CD4-positive, alpha-beta T cell (primary cell): ENCODE results near the gene TIE1. TPM values are rescaled to one million over a fixed set of nuclear protein-coding genes. Genes with fewer than 3 reads are reported as not detected.

Experiments used
- ATAC-seq: fragments of 200-7000 bp; cut with Tn5 transposase; one replicate; pipeline ENCODE4 v1.10.0; 2022; ENCODE audit warnings: mild to moderate bottlenecking; ENCODE audit not compliant: poor library complexity
- CTCF ChIA-PET: fragments of 350-600 bp; sonication (Branson Sonifier 250); formaldehyde crosslinking; loops from one replicate; lab custom pipeline; 2021; ENCODE audit warnings: antibody characterized with exemption, inconsistent platforms; lab: Charles Lee
- POLR2A ChIA-PET: fragments of 350-600 bp; sonication (Branson Sonifier 250); formaldehyde crosslinking; loops from one replicate; lab custom pipeline; 2021; ENCODE audit warnings: antibody characterized with exemption, inconsistent platforms; lab: Charles Lee
- DNase-seq, 14 experiments: peaks; one replicate each; pipeline ENCODE4 v3.0.0-alpha.2; 2013 to 2020; ENCODE audit warnings: mixed read lengths in 2 of 14
- H3K27ac ChIP-seq, 2 donors: one replicate each; pipeline versions ENCODE4 v1.5.1 to v1.7.0; 2013; ENCODE audit warnings: low read length in 2 of 2, low read depth in 1 of 2, mild to moderate bottlenecking in 1 of 2
- H3K27me3 ChIP-seq, 2 experiments: 1 replicate in 1 of 2; 2 replicates in 1 of 2; pipeline versions ENCODE4 v1.6.1 to v1.7.0; 2013; ENCODE audit warnings: low read length in 2 of 2, control low read depth in 1 of 2, mild to moderate bottlenecking in 1 of 2, moderate library complexity in 1 of 2; ENCODE audit not compliant: insufficient read depth in 2 of 2, control insufficient read depth in 1 of 2
- H3K36me3 ChIP-seq: one replicate; pipeline ENCODE4 v1.6.1; 2013; ENCODE audit warnings: low read length, control low read depth; ENCODE audit not compliant: insufficient read depth
- H3K4me1 ChIP-seq: one replicate; pipeline ENCODE4 v1.6.1; 2013; ENCODE audit warnings: low read length, control low read depth; ENCODE audit not compliant: insufficient read depth
- H3K4me3 ChIP-seq: one replicate; pipeline ENCODE4 v1.5.1; 2013; ENCODE audit warnings: mild to moderate bottlenecking, low read length, moderate library complexity
- H3K9me3 ChIP-seq, 2 experiments: 1 replicate in 1 of 2; 2 replicates in 1 of 2; pipeline versions ENCODE4 v1.6.1 to v1.7.0; 2013; ENCODE audit warnings: low read length in 2 of 2, mild to moderate bottlenecking in 2 of 2, control low read depth in 1 of 2, moderate library complexity in 1 of 2; ENCODE audit not compliant: control insufficient read depth in 1 of 2, insufficient read depth in 1 of 2
- H3K27ac Mint-ChIP-seq: one replicate; pipeline ENCODE4 v1.8.0; 2020; ENCODE audit warnings: mixed read lengths
- H3K27me3 Mint-ChIP-seq: one replicate; pipeline ENCODE4 v1.8.0; 2021; ENCODE audit warnings: mixed read lengths
- H3K36me3 Mint-ChIP-seq: one replicate; pipeline ENCODE4 v1.8.0; 2021; ENCODE audit warnings: low read depth, mixed read lengths
- H3K4me1 Mint-ChIP-seq: one replicate; pipeline ENCODE4 v1.8.0; 2021; ENCODE audit warnings: low read depth, mixed read lengths
- H3K4me3 Mint-ChIP-seq: one replicate; pipeline ENCODE4 v1.8.0; 2020; ENCODE audit warnings: mild to moderate bottlenecking, mixed read lengths
- H3K9me3 Mint-ChIP-seq: one replicate; pipeline ENCODE4 v1.8.0; 2020; ENCODE audit warnings: mixed read lengths
- intact Hi-C, 2 experiments: fragments of 100-400 bp; cut with DNase I in 1 of 2; cut with micrococcal nuclease in 1 of 2; formaldehyde crosslinking; loops; one replicate each; pipeline versions ENCODE4 v1.15.1 to v1.9.0; 2023 to 2025; cut with DNase I, micrococcal nuclease
- total RNA-seq, 174 experiments: library from RNA in 2 of 174; stranded (reverse) in 2 of 174; gene quantifications; one replicate each; pipeline ENCODE4 v1.2.3 and lab custom pipeline; 2021 to 2026
- TF ChIP-seq, protein P1 (sequence below): fragments of 200-600 bp; IDR thresholded peaks from one replicate; pipeline ENCODE4 v1.8.0; 2022; ENCODE audit warnings: antibody characterized with exemption, mild to moderate bottlenecking

The TIE1 gene
- total RNA-seq, 2 experiments from 2014 or later, result not detected

DNA sequence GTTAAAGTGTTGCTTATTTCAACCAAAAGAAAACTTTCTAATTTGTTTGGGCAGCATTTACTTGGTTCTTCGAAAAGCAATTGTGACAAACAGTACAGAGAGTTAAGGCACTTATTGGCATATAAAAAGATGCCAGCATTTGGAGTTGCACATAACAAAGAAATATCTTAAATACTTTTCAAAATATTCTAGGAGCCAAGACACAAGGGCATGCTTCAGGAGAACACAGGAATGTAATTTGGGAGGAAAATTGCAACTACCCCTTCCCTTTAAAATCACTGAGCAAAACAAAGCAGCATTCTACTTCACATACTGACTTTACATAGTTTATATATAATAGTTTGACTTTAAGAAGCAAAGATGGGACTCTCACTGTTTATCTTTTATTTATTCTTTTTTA, 4.6 kb upstream of the TIE1 start:
- no peaks in the 10 kb centered on the region for H3K27me3 Mint-ChIP-seq

DNA sequence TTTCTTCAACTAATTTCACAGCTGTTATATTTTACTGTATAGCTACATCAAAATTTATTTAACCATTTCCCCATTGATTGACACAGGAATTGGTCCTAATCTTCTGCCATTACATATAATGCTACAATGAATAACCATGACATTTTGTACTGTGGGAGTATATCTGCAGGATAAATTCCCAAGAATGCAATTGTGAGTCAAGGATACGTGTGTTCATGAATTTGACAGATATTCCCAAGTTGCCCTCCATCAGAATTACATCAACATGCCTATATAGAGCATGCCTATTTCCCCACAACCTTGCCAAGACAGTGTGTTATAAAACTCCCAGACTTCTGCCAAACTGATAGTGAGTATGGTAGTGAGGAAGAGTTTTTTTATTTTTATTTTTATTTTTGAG, 2.7 kb upstream of the TIE1 start:
- ChIA-PET POLR2A (no interaction called here), CTCF (no interaction called here)
- H3K27ac ChIP-seq, result no peak overlapping the region
- no peak overlapping the region for H3K4me3 Mint-ChIP-seq
- TF ChIP-seq, protein P1, sequence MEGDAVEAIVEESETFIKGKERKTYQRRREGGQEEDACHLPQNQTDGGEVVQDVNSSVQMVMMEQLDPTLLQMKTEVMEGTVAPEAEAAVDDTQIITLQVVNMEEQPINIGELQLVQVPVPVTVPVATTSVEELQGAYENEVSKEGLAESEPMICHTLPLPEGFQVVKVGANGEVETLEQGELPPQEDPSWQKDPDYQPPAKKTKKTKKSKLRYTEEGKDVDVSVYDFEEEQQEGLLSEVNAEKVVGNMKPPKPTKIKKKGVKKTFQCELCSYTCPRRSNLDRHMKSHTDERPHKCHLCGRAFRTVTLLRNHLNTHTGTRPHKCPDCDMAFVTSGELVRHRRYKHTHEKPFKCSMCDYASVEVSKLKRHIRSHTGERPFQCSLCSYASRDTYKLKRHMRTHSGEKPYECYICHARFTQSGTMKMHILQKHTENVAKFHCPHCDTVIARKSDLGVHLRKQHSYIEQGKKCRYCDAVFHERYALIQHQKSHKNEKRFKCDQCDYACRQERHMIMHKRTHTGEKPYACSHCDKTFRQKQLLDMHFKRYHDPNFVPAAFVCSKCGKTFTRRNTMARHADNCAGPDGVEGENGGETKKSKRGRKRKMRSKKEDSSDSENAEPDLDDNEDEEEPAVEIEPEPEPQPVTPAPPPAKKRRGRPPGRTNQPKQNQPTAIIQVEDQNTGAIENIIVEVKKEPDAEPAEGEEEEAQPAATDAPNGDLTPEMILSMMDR, result no peak
- H3K4me3 ChIP-seq, result no peak overlapping the region
- no peaks in the 10 kb centered on the region for H3K36me3 ChIP-seq
- peaks cover 22% of the 10 kb centered on the region for H3K4me1 Mint-ChIP-seq
- H3K36me3 Mint-ChIP-seq, result no peaks in the 10 kb centered on the region
- no peaks in the 10 kb centered on the region for H3K27me3 Mint-ChIP-seq
- H3K27me3 ChIP-seq, result no peaks in the 10 kb centered on the region
- ATAC-seq (no peak), DNase-seq (no peak)
- no peaks in the 10 kb centered on the region for H3K9me3 Mint-ChIP-seq
- peaks cover 17% of the 10 kb centered on the region for H3K4me1 ChIP-seq
- intact Hi-C loops, result no loop called here
- H3K9me3 ChIP-seq, result no peaks in the 10 kb centered on the region
- no peak overlapping the region for H3K27ac Mint-ChIP-seq

More for the DNA sequence above, 4.6 kb upstream of the TIE1 start:
- no peaks in the 10 kb centered on the region for H3K9me3 Mint-ChIP-seq
- TF ChIP-seq, protein P1, result no peak
- ChIA-PET POLR2A (no interaction called here), CTCF (no interaction called here)
- no peaks in the 10 kb centered on the region for H3K36me3 ChIP-seq
- ATAC-seq (no peak), DNase-seq (no peak)
- intact Hi-C loops, result no loop called here
- no peak overlapping the region for H3K27ac ChIP-seq
- peaks cover 22% of the 10 kb centered on the region for H3K4me1 Mint-ChIP-seq
- no peaks in the 10 kb centered on the region for H3K27me3 ChIP-seq
- H3K4me3 Mint-ChIP-seq, result peak overlapping the region; percentile 7
- H3K4me3 ChIP-seq, result no peak overlapping the region
- H3K4me1 ChIP-seq, result peaks cover 17% of the 10 kb centered on the region
- H3K36me3 Mint-ChIP-seq, result no peaks in the 10 kb centered on the region
- H3K9me3 ChIP-seq, result no peaks in the 10 kb centered on the region
- peak overlapping the region; percentile 84 for H3K27ac Mint-ChIP-seq

DNA sequence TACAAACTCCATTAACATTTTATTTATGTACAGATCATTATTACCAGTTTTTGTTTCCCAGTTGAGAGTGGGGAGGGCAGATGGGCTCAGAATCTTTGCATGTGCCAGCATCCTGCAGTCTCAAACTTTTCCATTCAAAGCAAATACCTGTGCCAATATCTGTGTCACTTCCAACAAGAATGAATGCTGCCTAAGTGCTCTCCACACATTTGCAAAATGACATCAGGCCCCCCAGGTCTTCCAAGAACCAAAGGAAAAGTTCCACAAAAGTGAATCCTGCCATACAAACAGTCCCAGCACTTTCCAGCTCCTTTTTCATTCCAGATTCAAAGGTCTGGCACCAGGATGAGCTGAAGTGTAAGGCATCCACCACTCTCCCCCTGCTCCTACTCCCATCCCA, 1.7 kb upstream of the TIE1 start:
- no peaks in the 10 kb centered on the region for H3K36me3 Mint-ChIP-seq
- DNase-seq (no peak), ATAC-seq (no peak)
- no peak overlapping the region for H3K4me3 ChIP-seq
- H3K4me1 ChIP-seq, result peaks cover 16% of the 10 kb centered on the region
- H3K27ac ChIP-seq, result no peak overlapping the region
- H3K36me3 ChIP-seq, result no peaks in the 10 kb centered on the region
- CTCF ChIA-PET, result no interaction called here
- no peaks in the 10 kb centered on the region for H3K27me3 Mint-ChIP-seq
- no peak overlapping the region for H3K27ac Mint-ChIP-seq
- POLR2A ChIA-PET, result no interaction called here
- intact Hi-C loops, result no loop called here
- H3K4me3 Mint-ChIP-seq, result no peak overlapping the region
- no peaks in the 10 kb centered on the region for H3K9me3 ChIP-seq
- H3K27me3 ChIP-seq, result no peaks in the 10 kb centered on the region
- TF ChIP-seq, protein P1, result no peak
- peaks cover 19% of the 10 kb centered on the region for H3K4me1 Mint-ChIP-seq
- H3K9me3 Mint-ChIP-seq, result no peaks in the 10 kb centered on the region
